HG03095 (cell line): ENCODE data around the gene MKRN2.
A peak's percentile ranks its signal among the peaks of the same experiment; 100 is the strongest.

Experiments
- ATAC-seq: cut with Tn5 transposase; IDR thresholded peaks from one replicate; pipeline ENCODE4 v1.9.1; 2021; ENCODE audit warnings: moderate library complexity; ENCODE audit not compliant: unreplicated experiment

The MKRN2 gene

GRCh38 chr3:12553921-12554391 lies 2.9 kb upstream of the MKRN2 start:
- no peak for ATAC-seq

GRCh38 chr3:12556314-12556689 lies 585 bp upstream of the MKRN2 start:
- no peak for ATAC-seq

GRCh38 chr3:12557473-12558100 lies 700 bp downstream of the MKRN2 start:
- ATAC-seq, result no peak

GRCh38 chr3:12558706-12559105 lies 1.8 kb downstream of the MKRN2 start:
- no peak for ATAC-seq

- no peak for ATAC-seq
Observed at GRCh38 chr3:12559520-12559919, 2.6 kb downstream of the MKRN2 start.

- peak; percentile 53 for ATAC-seq
Observed at GRCh38 chr3:12560505-12561190, 3.8 kb downstream of the MKRN2 start.

GRCh38 chr3:12561397-12561796 lies 4.5 kb downstream of the MKRN2 start:
- ATAC-seq, result no peak

GRCh38 chr3:12562451-12562850 lies 5.6 kb downstream of the MKRN2 start:
- ATAC-seq, result no peak

GRCh38 chr3:12566976-12567375 lies 10.1 kb downstream of the MKRN2 start:
- ATAC-seq, result no peak

GRCh38 chr3:12568747-12569146 lies 11.9 kb downstream of the MKRN2 start:
- ATAC-seq, result no peak

- no peak for ATAC-seq
Observed at GRCh38 chr3:12569836-12570235, 12.9 kb downstream of the MKRN2 start.

GRCh38 chr3:12571986-12572385 lies 15.1 kb downstream of the MKRN2 start:
- no peak for ATAC-seq

GRCh38 chr3:12574131-12574530 lies 17.2 kb downstream of the MKRN2 start:
- no peak for ATAC-seq

GRCh38 chr3:12574661-12575060 lies 17.8 kb downstream of the MKRN2 start:
- ATAC-seq, result no peak

GRCh38 chr3:12577379-12577778 lies 20.5 kb downstream of the MKRN2 start:
- no peak for ATAC-seq

- no peak for ATAC-seq
Observed at GRCh38 chr3:12578742-12579141, 21.9 kb downstream of the MKRN2 start.

- ATAC-seq, result no peak
Observed at GRCh38 chr3:12579456-12579855, 22.6 kb downstream of the MKRN2 start.

- no peak for ATAC-seq
Observed at GRCh38 chr3:12579905-12580304, 23.0 kb downstream of the MKRN2 start.

- ATAC-seq, result no peak
Observed at GRCh38 chr3:12582730-12583129, 25.8 kb downstream of the MKRN2 start.

- ATAC-seq, result no peak
Observed at GRCh38 chr3:12583280-12583679, 26.4 kb downstream of the MKRN2 start.

- ATAC-seq, result no peak
Observed at GRCh38 chr3:12584083-12584482, 27.2 kb downstream of the MKRN2 start.

GRCh38 chr3:12585181-12585580 lies 28.3 kb downstream of the MKRN2 start:
- no peak for ATAC-seq

- ATAC-seq, result no peak
Observed at GRCh38 chr3:12585970-12586369, 29.1 kb downstream of the MKRN2 start.
